Mesothelial cell of epicardium (in vitro differentiated cells): ENCODE data around the gene NTSR1. TPM values are rescaled to one million over a fixed set of nuclear protein-coding genes. Genes with fewer than 3 reads are reported as not detected.

ENCODE experiments used
- DNase-seq, 2 experiments: peaks; one replicate each; pipeline ENCODE4 v3.0.0; 2021; ENCODE audit warnings: low spot score in 2 of 2; ENCODE audit not compliant: unreplicated experiment in 2 of 2
- H3K27ac Mint-ChIP-seq: 2 replicates; pipeline ENCODE4 v1.8.0; 2021; ENCODE audit warnings: mixed read lengths
- H3K27me3 Mint-ChIP-seq: 2 replicates; pipeline ENCODE4 v1.8.0; 2021; ENCODE audit warnings: low read depth, mixed read lengths
- H3K36me3 Mint-ChIP-seq: 2 replicates; pipeline ENCODE4 v1.8.0; 2021; ENCODE audit warnings: mixed read lengths
- H3K4me1 Mint-ChIP-seq: 2 replicates; pipeline ENCODE4 v1.8.0; 2021; ENCODE audit warnings: mixed read lengths
- H3K4me3 Mint-ChIP-seq: 2 replicates; pipeline ENCODE4 v1.8.0; 2021; ENCODE audit warnings: mild to moderate bottlenecking, moderate library complexity, mixed read lengths
- H3K9me3 Mint-ChIP-seq: 2 replicates; pipeline ENCODE4 v1.8.0; 2021; ENCODE audit warnings: mixed read lengths
- CTCF ChIP-seq: fragments of 200-600 bp; sonication (generic); IDR thresholded peaks from one replicate; pipeline ENCODE4 v1.5.0; 2021; ENCODE audit warnings: antibody characterized with exemption; ENCODE audit not compliant: unreplicated experiment
- total RNA-seq: library from RNA; stranded (reverse); gene quantifications from 3 replicates; pipeline ENCODE4 v1.2.1, GENCODE V29; 2021

NTSR1 gene
- total RNA-seq, 1 donor from 2014 or later: 0.36 TPM

DNA sequence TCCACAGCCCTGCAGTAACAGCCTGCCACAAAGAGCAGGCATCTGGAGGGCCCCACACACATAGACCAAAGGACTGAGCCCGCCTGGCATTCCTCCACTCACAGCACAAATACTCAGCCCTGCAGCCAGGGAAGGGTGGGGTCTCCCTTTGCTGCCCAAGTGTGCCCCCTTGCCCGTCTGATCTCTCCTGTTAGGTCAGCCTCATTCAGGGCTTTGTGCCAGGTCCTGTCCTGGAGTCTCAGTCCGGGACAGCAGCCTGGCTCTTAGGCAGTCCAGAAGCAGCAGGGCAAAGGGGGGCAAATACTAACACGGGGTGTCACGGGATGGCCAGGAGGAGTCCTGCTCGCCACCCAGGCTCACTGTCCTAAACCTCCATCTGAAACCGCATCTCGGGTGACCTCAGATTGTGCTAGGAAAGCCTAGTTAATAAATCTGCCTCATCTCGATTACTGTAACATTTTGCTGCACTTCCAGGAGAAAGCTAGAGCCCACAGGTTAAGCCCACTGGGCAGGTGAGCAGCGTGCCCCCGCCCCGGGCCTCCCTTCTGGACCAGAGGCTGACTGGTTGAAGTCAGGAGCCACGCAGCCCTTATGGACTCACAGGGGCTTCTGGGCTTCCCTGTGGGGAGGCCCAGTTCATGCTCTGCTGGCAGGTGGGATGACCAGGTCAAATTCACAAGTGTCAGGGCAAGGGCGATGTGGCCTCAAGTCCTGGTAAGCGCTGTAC lies 92.8 kb downstream of the NTSR1 start:
- TF ChIP-seq CTCF: no peak
- Mint-ChIP-seq H3K27ac (no peak overlapping the region), H3K9me3 (no peaks in the 10 kb centered on the region), H3K4me1 (peaks cover 22% of the 10 kb centered on the region), H3K27me3 (no peaks in the 10 kb centered on the region), H3K4me3 (no peak overlapping the region), H3K36me3 (peaks cover 13% of the 10 kb centered on the region)
- no peak for DNase-seq

GRCh38 chr20:62802026-62802712 lies 93.5 kb downstream of the NTSR1 start:
- no peak overlapping the region for H3K4me3 Mint-ChIP-seq
- no peaks in the 10 kb centered on the region for H3K27me3 Mint-ChIP-seq
- DNase-seq: no peak
- TF ChIP-seq CTCF: no peak
- no peaks in the 10 kb centered on the region for H3K9me3 Mint-ChIP-seq
- no peak overlapping the region for H3K27ac Mint-ChIP-seq
- H3K36me3 Mint-ChIP-seq: peaks cover 13% of the 10 kb centered on the region
- H3K4me1 Mint-ChIP-seq: peaks cover 23% of the 10 kb centered on the region

- Mint-ChIP-seq H3K4me3 (peak overlapping the region; percentile 83), H3K9me3 (no peaks in the 10 kb centered on the region), H3K27ac (peak overlapping the region; percentile 94), H3K36me3 (peaks cover 10% of the 10 kb centered on the region), H3K4me1 (peaks cover 22% of the 10 kb centered on the region), H3K27me3 (no peaks in the 10 kb centered on the region)
- no peak for DNase-seq
- TF ChIP-seq CTCF: no peak
Measured at GRCh38 chr20:62804021-62804626, 95.5 kb downstream of the NTSR1 start.

DNA sequence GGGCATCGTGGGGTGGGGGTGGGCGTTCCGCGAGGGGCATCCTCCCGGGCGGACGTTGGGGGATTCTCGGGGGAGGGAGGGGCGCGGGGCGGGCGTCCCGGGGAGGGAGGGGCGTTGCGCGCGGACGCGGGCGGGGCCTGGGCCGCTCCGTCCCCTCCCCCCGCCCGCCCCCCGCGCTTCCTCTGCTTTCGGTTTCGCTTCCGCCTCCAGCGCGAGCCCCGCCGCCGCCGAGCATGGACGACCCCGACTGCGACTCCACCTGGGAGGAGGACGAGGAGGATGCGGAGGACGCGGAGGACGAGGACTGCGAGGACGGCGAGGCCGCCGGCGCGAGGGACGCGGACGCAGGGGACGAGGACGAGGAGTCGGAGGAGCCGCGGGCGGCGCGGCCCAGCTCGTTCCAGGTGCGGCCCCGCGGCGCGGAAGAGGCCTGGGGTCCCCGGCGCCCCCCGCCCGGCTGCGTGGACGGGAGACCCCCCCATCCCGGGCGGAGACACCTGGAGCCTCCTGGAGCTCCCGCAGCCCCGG lies 96.1 kb downstream of the NTSR1 start, which contains the start of gene OGFR:
OGFR (plus strand) TSS at position 209 of the 528 bp plus-strand sequence; CDS start at position 234, 25 bp downstream.
- H3K4me1 Mint-ChIP-seq: peaks cover 22% of the 10 kb centered on the region
- TF ChIP-seq CTCF: no peak

GRCh38 chr20:62805155-62805710 lies 96.6 kb downstream of the NTSR1 start:
- H3K9me3 Mint-ChIP-seq: no peaks in the 10 kb centered on the region
- DNase-seq: no peak
- H3K4me1 Mint-ChIP-seq: peaks cover 22% of the 10 kb centered on the region
- peaks cover 6% of the 10 kb centered on the region for H3K36me3 Mint-ChIP-seq
- no peak for TF ChIP-seq CTCF
- peak overlapping the region; percentile 75 for H3K4me3 Mint-ChIP-seq
- peak overlapping the region; percentile 61 for H3K27ac Mint-ChIP-seq
- no peaks in the 10 kb centered on the region for H3K27me3 Mint-ChIP-seq

More for the DNA sequence above, 96.1 kb downstream of the NTSR1 start, which contains the start of gene OGFR:
- peak within 1 kb of the TSS; percentile 94 for H3K27ac Mint-ChIP-seq
- no peaks in the 10 kb centered on the region for H3K27me3 Mint-ChIP-seq
- peaks cover 6% of the 10 kb centered on the region for H3K36me3 Mint-ChIP-seq
- DNase-seq: peak in 1 of 2 experiments; percentile 69
- no peaks in the 10 kb centered on the region for H3K9me3 Mint-ChIP-seq
- H3K4me3 Mint-ChIP-seq: peak within 1 kb of the TSS; percentile 89
